Right lobe of liver (tissue), 4 donors: ENCODE data around the gene TRMT6.

Experiments
- CTCF ChIP-seq, 4 donors: fragments of 200-600 bp in 3 of 4; fragments of 450-650 bp in 1 of 4; IDR thresholded peaks; one replicate each; pipeline versions ENCODE4 v1.5.1 to v1.8.0; 2016 to 2022; ENCODE audit warnings: antibody characterized with exemption in 4 of 4, mild to moderate bottlenecking in 2 of 4
- POLR2A ChIP-seq: fragments of 450-650 bp; IDR thresholded peaks from one replicate; pipeline ENCODE4 v1.6.1; 2017; ENCODE audit warnings: antibody characterized with exemption, mild to moderate bottlenecking
- donor health status: DM: no; HTN: no; CAD: no.
- donor health status: DM: no; HTN: no; CAD: no.
- donor health status: DM: no; HTN: yes; CAD: no.

GRCh38 chr20:5913166-5913565 lies 37.2 kb downstream of the TRMT6 start:
- no peak for TF ChIP-seq CTCF (IDR thresholded peaks at IDR 0.05)
- no peak for TF ChIP-seq POLR2A
